Measurements from ENCODE around the gene B9D2. TPM values are rescaled to one million over a fixed set of nuclear protein-coding genes. Genes with fewer than 3 reads are reported as not detected.

B9D2 gene
- total and polyA plus RNA-seq, 2 experiments from 2014 or later, result 2.7 to 7.4 TPM

GRCh38 chr19:41320568-41320967, 43.4 kb downstream of the B9D2 start (continued):
- TF ChIP-seq ZNF462 (CRISPR knock-in tag; IDR thresholded peaks at IDR 0.05), result no peak

GRCh38 chr19:41320185-41320518, 43.8 kb downstream of the B9D2 start:
- no peaks in the 10 kb centered on the region; the same call in 1 of the 2 replicates for H4K20me1 ChIP-seq (replicated peaks; ENCODE audit: insufficient read depth)
- H3K4me3 Mint-ChIP-seq, result no peak overlapping the region
- ATAC-seq (no peak), DNase-seq (ENCODE audit: low spot score) (no peak)
- peaks cover 29% of the 10 kb centered on the region for H3K4me1 ChIP-seq (ENCODE audit: insufficient read depth)
- no peak overlapping the region for H3K4me2 ChIP-seq
- no peak overlapping the region for H3K27ac ChIP-seq (ENCODE audit: low read depth)
- peaks cover 15% of the 10 kb centered on the region for H3K27me3 Mint-ChIP-seq (ENCODE audit: insufficient read depth, low read depth, poor library complexity)
- no peaks in the 10 kb centered on the region for H3K27me3 ChIP-seq (ENCODE audit: insufficient read depth)
- peaks cover 34% of the 10 kb centered on the region for H3K4me1 Mint-ChIP-seq
- no peak overlapping the region for H3K27ac Mint-ChIP-seq
- no peaks in the 10 kb centered on the region for H3K36me3 ChIP-seq (ENCODE audit: insufficient read depth)
- H3K36me3 Mint-ChIP-seq (ENCODE audit: low read depth), result peaks cover 54% of the 10 kb centered on the region
- TF ChIP-seq ZNF114 (CRISPR knock-in tag; IDR thresholded peaks at IDR 0.05) (no peak), ZNF331 (CRISPR knock-in tag; IDR thresholded peaks at IDR 0.05; ENCODE audit: low read depth) (no peak)
- no peak overlapping the region for H2AFZ ChIP-seq
- peaks cover 3% of the 10 kb centered on the region; the same call in 2 of the 3 replicates for H3K9me3 Mint-ChIP-seq
- H3K4me3 ChIP-seq, result no peak overlapping the region
- no peaks in the 10 kb centered on the region for H3K79me2 ChIP-seq (replicated peaks; ENCODE audit: insufficient read depth)
- no peaks in the 10 kb centered on the region for H3K9me2 ChIP-seq (ENCODE audit: insufficient read depth)
- peaks cover 25% of the 10 kb centered on the region for H3F3A ChIP-seq (replicated peaks; ENCODE audit: low read depth)

- H3K27me3 ChIP-seq (ENCODE audit: insufficient read depth), result no peaks in the 10 kb centered on the region
- H3K27ac ChIP-seq (ENCODE audit: low read depth), result no peak overlapping the region
- no peak for TF ChIP-seq ZNF331 (CRISPR knock-in tag; IDR thresholded peaks at IDR 0.05; ENCODE audit: low read depth)
- TF ChIP-seq STAT1 (IDR thresholded peaks at IDR 0.05; ENCODE audit: unreplicated experiment), result no peak
- TF ChIP-seq ETS1 (IDR thresholded peaks at IDR 0.05), result no peak
- H3K36me3 Mint-ChIP-seq (ENCODE audit: low read depth), result peaks cover 54% of the 10 kb centered on the region
- ATAC-seq, result no peak
- no peak for DNase-seq (ENCODE audit: low spot score)
- no peak overlapping the region for H3K4me3 ChIP-seq
- no peaks in the 10 kb centered on the region for H3K79me2 ChIP-seq (replicated peaks; ENCODE audit: insufficient read depth)
- peaks cover 23% of the 10 kb centered on the region for H3F3A ChIP-seq (replicated peaks; ENCODE audit: low read depth)
- H3K4me3 Mint-ChIP-seq, result no peak overlapping the region
- H3K27ac Mint-ChIP-seq, result no peak overlapping the region
- H3K4me2 ChIP-seq, result no peak overlapping the region
- H3K27me3 Mint-ChIP-seq (ENCODE audit: insufficient read depth, low read depth, poor library complexity), result peaks cover 12% of the 10 kb centered on the region
- H2AFZ ChIP-seq, result no peak overlapping the region
- H3K9me3 Mint-ChIP-seq, result peaks cover 3% of the 10 kb centered on the region; the same call in 2 of the 3 replicates
- H4K20me1 ChIP-seq (replicated peaks; ENCODE audit: insufficient read depth), result no peaks in the 10 kb centered on the region; the same call in 1 of the 2 replicates
- H3K36me3 ChIP-seq (ENCODE audit: insufficient read depth), result no peaks in the 10 kb centered on the region
- H3K4me1 Mint-ChIP-seq, result peaks cover 30% of the 10 kb centered on the region
- no peaks in the 10 kb centered on the region for H3K9me2 ChIP-seq (ENCODE audit: insufficient read depth)
- H3K4me1 ChIP-seq (ENCODE audit: insufficient read depth), result peaks cover 27% of the 10 kb centered on the region
Observed at GRCh38 chr19:41319500-41320184, 44.3 kb downstream of the B9D2 start.
